ENCODE results near the gene MTCL1. TPM values are rescaled to one million over a fixed set of nuclear protein-coding genes. Genes with fewer than 3 reads are reported as not detected.

MTCL1 gene
- total RNA-seq, 6 experiments from 2014 or later = 1.4 to 7.4 (median 3.6) TPM

DNA sequence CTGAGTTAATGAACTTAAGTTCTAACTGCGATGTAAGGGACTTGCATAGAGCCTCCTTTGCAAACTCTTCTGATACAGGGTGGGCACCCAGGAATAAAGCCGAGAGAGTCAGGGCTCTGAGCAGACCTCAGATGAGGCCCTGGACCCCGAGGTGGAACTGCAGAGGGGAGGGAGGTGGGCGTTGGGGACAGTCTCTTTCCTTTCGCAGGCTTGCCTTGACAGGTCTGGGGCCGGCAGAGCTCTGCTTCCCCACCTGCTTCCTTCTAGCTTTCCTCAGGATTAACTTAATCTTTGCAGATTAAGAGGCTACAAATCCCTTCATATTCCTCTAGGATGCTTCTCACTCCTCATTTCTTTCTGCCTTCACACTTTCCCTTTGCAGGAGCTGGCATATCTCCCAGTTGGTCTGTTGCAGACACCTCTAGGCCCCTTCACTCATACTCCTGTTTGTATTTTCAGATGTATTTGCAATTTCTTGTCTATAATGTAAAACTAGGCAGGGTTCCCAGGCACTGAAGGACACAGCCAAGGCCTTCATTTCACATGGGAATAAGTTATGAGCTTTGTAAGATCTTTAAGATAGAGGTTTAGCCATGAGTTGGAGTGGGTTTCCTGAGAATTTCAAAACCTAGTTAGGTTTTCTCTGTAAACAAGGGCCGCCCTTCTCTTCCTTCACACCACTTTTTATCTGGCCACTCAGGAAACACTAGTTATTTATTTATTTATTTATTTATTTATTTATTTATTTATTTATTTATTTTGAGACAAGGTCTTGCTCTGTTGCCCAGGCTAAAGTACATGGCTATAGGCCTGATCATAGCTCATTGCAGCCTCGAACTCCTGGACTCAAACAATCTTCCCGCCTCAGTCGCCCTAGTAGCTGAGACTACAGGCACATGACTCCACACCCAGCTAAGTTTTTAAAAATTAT, 70.9 kb downstream of the MTCL1 start:
- Histone ChIP-seq H3K9me3 (no peaks in the 10 kb centered on the region), H3K36me3 (no peaks in the 10 kb centered on the region), H3K27ac (no peak overlapping the region), H3K4me3 (no peak overlapping the region), H3K4me1 (no peaks in the 10 kb centered on the region), H3K27me3 (no peaks in the 10 kb centered on the region)
- ATAC-seq = no peak
- intact Hi-C loops (cut with DNase I) = no loop called here
- TF ChIP-seq POLR2A (IDR thresholded peaks at IDR 0.05) = no peak
- TF ChIP-seq, protein P1, sequence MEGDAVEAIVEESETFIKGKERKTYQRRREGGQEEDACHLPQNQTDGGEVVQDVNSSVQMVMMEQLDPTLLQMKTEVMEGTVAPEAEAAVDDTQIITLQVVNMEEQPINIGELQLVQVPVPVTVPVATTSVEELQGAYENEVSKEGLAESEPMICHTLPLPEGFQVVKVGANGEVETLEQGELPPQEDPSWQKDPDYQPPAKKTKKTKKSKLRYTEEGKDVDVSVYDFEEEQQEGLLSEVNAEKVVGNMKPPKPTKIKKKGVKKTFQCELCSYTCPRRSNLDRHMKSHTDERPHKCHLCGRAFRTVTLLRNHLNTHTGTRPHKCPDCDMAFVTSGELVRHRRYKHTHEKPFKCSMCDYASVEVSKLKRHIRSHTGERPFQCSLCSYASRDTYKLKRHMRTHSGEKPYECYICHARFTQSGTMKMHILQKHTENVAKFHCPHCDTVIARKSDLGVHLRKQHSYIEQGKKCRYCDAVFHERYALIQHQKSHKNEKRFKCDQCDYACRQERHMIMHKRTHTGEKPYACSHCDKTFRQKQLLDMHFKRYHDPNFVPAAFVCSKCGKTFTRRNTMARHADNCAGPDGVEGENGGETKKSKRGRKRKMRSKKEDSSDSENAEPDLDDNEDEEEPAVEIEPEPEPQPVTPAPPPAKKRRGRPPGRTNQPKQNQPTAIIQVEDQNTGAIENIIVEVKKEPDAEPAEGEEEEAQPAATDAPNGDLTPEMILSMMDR (IDR thresholded peaks at IDR 0.05) = no peak
- DNase-seq = no peak
- 61% methylated on average over 6 of the region's 10 CpGs for WGBS (ENCODE audit: insufficient coverage, low coverage, low lambda C conversion rate, missing lambda C conversion rate)

DNA sequence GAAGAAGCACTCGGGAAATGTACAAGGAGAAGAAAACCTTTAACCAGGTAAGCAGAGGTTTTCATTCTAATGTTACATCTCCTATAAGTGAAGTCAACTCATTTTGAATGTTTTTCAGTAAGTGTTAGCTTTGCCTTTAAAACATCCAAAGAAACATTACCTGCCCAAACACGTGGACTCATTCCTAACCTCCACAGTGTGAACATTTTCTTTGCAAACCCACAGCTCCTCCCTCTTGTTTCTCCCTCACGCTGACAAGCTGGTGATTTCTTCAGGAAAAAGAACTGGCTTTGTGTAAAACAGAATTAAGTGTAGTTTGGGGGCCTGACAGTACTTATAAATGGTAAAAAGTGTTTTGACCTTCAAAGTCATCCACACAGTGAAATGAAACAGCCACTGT, 72.5 kb downstream of the MTCL1 start:
- Histone ChIP-seq H3K4me1 (no peaks in the 10 kb centered on the region), H3K4me3 (no peak overlapping the region), H3K36me3 (no peaks in the 10 kb centered on the region), H3K27me3 (no peaks in the 10 kb centered on the region), H3K9me3 (no peaks in the 10 kb centered on the region), H3K27ac (no peak overlapping the region)
- WGBS (ENCODE audit: insufficient coverage, low coverage, low lambda C conversion rate, missing lambda C conversion rate) = 81% methylated on average over 3 of the region's 3 CpGs
- DNase-seq = no peak
- TF ChIP-seq, protein P1 (IDR thresholded peaks at IDR 0.05) = no peak
- ATAC-seq = no peak
- intact Hi-C loops (cut with DNase I) = no loop called here

DNA sequence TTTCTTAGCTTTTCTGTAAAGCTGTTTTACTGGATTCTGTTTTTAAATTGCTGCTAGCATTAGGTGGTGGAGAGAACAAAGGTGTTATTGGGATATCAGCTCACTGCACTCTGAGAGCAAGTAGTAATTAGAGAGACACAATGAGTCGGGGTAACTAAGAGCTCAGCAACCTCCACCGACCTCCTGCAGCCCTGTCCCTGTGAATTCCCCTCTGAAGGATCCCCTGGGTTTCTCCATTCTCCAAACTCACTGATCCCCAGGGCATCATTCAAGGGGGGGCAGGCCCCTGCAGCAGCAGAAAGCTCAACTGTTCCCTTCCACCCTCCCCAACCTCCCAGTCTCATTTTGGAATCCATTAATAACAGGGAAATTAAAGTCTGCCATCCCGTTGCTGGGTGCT, 73.0 kb downstream of the MTCL1 start:
- Histone ChIP-seq H3K9me3 (no peaks in the 10 kb centered on the region), H3K36me3 (no peaks in the 10 kb centered on the region), H3K4me3 (no peak overlapping the region), H3K27me3 (no peaks in the 10 kb centered on the region), H3K27ac (no peak overlapping the region), H3K4me1 (no peaks in the 10 kb centered on the region)
- DNase-seq (no peak), ATAC-seq (no peak)
- no peak for TF ChIP-seq POLR2A (IDR thresholded peaks at IDR 0.05)
- TF ChIP-seq, protein P1 (IDR thresholded peaks at IDR 0.05) = no peak
- intact Hi-C loops (cut with DNase I) = no loop called here
- WGBS (ENCODE audit: insufficient coverage, low coverage, low lambda C conversion rate, missing lambda C conversion rate) = 74% methylated on average over 3 of the region's 3 CpGs

DNA sequence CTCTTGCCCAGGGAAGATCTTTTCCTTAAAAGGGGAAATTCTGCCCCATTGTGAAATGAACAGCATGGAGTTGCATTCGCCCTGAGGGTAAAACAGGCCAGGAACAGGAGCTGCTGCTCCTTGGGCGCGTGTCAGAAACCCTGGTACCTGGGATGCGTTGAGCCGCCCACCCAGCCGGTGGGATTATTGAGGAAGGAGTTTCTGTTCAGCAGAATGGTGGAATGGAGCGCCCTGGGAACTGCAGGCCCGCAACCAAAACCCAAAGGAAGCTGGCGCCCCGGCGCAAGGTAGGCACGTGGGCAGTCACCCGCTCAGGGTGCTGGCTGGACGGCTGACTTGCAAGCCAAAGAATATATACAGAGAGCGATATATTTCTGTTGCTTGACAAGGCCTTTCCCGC, 73.5 kb downstream of the MTCL1 start:
- TF ChIP-seq, protein P1 (IDR thresholded peaks at IDR 0.05) = no peak
- no peak for TF ChIP-seq POLR2A (IDR thresholded peaks at IDR 0.05)

More for the DNA sequence above, 73.5 kb downstream of the MTCL1 start:
- no peaks in the 10 kb centered on the region for H3K9me3 ChIP-seq
- no peaks in the 10 kb centered on the region for H3K36me3 ChIP-seq
- H3K4me1 ChIP-seq = no peaks in the 10 kb centered on the region
- intact Hi-C loops (cut with DNase I) = no loop called here
- WGBS (ENCODE audit: insufficient coverage, low coverage, low lambda C conversion rate, missing lambda C conversion rate) = no CpG with 5 or more reads among the region's 16 CpGs
- ATAC-seq (no peak), DNase-seq (no peak)
- no peaks in the 10 kb centered on the region for H3K27me3 ChIP-seq
- H3K4me3 ChIP-seq = no peak overlapping the region
- H3K27ac ChIP-seq = no peak overlapping the region

Measured in right lobe of liver (tissue), 6 donors.